Tibial nerve (tissue), 3 donors: Measurements from ENCODE around the gene CAPN14.

Experiments used
- POLR2A ChIP-seq, 2 donors: fragments of 450-650 bp; IDR thresholded peaks; one replicate each; pipeline ENCODE4 v1.6.1; 2017; ENCODE audit warnings: antibody characterized with exemption in 2 of 2, mild to moderate bottlenecking in 2 of 2, moderate library complexity in 2 of 2
- TF ChIP-seq, protein P1 (sequence below), 5 experiments: fragments of 200-600 bp in 3 of 5; fragments of 450-650 bp in 2 of 5; sonication (generic) in 3 of 5; IDR thresholded peaks; one replicate each; pipeline ENCODE4 v1.5.1; 2016 to 2019; ENCODE audit warnings: antibody characterized with exemption in 5 of 5, mild to moderate bottlenecking in 3 of 5, moderate library complexity in 2 of 5

DNA sequence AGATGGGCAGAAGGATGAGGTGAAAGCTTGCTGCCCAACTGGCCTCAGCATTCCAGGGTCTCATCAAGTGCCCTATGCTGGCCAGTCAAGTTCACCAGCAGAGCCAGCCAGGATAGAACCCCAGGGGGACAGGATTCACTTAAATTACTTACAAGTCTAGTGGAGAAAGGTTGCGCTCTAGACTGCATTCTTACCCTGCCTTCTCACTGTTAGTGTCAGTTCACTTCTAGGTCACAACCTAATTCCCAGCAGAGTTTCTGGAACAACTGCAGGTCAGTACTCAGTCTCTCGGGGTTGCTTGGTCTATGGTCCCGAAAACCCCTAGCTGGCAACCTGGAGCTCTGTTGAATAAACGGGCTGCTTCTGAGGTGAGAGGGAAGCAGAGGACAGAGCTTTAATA lies 46.2 kb downstream of the CAPN14 start:
- no peak for TF ChIP-seq POLR2A (IDR thresholded peaks at IDR 0.05)
- TF ChIP-seq, protein P1, sequence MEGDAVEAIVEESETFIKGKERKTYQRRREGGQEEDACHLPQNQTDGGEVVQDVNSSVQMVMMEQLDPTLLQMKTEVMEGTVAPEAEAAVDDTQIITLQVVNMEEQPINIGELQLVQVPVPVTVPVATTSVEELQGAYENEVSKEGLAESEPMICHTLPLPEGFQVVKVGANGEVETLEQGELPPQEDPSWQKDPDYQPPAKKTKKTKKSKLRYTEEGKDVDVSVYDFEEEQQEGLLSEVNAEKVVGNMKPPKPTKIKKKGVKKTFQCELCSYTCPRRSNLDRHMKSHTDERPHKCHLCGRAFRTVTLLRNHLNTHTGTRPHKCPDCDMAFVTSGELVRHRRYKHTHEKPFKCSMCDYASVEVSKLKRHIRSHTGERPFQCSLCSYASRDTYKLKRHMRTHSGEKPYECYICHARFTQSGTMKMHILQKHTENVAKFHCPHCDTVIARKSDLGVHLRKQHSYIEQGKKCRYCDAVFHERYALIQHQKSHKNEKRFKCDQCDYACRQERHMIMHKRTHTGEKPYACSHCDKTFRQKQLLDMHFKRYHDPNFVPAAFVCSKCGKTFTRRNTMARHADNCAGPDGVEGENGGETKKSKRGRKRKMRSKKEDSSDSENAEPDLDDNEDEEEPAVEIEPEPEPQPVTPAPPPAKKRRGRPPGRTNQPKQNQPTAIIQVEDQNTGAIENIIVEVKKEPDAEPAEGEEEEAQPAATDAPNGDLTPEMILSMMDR (IDR thresholded peaks at IDR 0.05): no peak
